ENCODE results near the gene KCNK18.

- no peak for TF ChIP-seq EP300 (IDR thresholded peaks at IDR 0.05)
- no peak for TF ChIP-seq POLR2A (IDR thresholded peaks at IDR 0.05; ENCODE audit: low read depth)
- TF ChIP-seq POLR2AphosphoS5 (IDR thresholded peaks at IDR 0.05): no peak
Measured at GRCh38 chr10:117240621-117241529, 43.6 kb downstream of the KCNK18 start, which contains the start of gene SLC18A2.
